ENCODE data around the gene JOSD1. TPM values are rescaled to one million over a fixed set of nuclear protein-coding genes. Genes with fewer than 3 reads are reported as not detected.

Gene JOSD1
- total RNA-seq, 1 donor from 2014 or later = 106 TPM

DNA sequence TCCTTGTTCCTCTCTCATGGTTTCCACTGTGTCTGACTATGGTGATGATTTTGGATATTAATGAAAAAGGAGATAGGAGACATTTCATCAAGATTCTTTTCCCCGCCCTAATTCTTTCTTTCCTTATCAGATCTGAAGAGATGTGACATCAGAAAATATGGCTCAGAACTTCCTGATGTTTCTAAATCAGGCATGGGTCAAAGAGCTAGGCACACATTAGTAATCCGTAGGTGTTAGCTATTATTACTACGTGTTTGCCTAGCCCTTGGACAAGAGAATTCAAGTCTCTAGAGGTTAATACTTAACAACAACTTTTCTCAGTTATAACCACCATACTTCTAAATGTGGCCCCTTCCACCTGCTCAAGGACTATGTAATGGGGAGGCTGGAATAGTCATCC is 5.8 kb downstream of the JOSD1 start:
- H3K27me3 ChIP-seq = no peaks in the 10 kb centered on the region
- no peaks in the 10 kb centered on the region for H3K9me3 ChIP-seq
- DNase-seq (ENCODE audit: extremely low spot score in 2 of 2) = no peak
- TF ChIP-seq POLR2A (IDR thresholded peaks at IDR 0.05) = no peak
- TF ChIP-seq, protein P1, sequence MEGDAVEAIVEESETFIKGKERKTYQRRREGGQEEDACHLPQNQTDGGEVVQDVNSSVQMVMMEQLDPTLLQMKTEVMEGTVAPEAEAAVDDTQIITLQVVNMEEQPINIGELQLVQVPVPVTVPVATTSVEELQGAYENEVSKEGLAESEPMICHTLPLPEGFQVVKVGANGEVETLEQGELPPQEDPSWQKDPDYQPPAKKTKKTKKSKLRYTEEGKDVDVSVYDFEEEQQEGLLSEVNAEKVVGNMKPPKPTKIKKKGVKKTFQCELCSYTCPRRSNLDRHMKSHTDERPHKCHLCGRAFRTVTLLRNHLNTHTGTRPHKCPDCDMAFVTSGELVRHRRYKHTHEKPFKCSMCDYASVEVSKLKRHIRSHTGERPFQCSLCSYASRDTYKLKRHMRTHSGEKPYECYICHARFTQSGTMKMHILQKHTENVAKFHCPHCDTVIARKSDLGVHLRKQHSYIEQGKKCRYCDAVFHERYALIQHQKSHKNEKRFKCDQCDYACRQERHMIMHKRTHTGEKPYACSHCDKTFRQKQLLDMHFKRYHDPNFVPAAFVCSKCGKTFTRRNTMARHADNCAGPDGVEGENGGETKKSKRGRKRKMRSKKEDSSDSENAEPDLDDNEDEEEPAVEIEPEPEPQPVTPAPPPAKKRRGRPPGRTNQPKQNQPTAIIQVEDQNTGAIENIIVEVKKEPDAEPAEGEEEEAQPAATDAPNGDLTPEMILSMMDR (IDR thresholded peaks at IDR 0.05) = no peak
- no peak for TF ChIP-seq POLR2AphosphoS5 (IDR thresholded peaks at IDR 0.05; ENCODE audit: insufficient read depth in 1 of 2, low read depth in 1 of 2)
- H3K4me3 ChIP-seq = no peak overlapping the region
- peaks cover 57% of the 10 kb centered on the region for H3K4me1 ChIP-seq
- intact Hi-C loops (cut with DNase I) = no loop called here
- no peak overlapping the region for H3K27ac ChIP-seq
- H3K36me3 ChIP-seq = peaks cover 0 to 5% of the 10 kb centered on the region in 2 donors

DNA sequence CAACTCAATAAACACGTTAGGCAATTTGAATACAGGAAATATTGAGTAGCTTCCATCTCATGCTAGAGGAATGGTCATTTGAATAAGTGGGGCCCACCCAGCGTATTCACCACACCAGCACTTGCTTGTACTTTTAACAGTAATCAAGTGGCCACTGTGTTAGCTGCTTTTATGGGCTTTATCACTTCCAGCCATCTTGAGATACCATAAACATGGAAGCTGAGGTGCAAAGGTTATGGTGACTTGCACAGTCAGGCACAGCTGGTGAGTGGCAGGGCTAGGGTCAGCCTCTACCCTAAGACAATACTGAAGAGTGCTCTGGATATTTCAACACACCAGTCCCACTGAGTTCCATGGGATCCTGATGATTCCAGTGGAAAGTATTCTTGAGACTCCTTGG is 6.7 kb downstream of the JOSD1 start:
- TF ChIP-seq, protein P1 (IDR thresholded peaks at IDR 0.05) = no peak
- no peak for TF ChIP-seq POLR2AphosphoS5 (IDR thresholded peaks at IDR 0.05; ENCODE audit: insufficient read depth in 1 of 2, low read depth in 1 of 2)
- no peak for TF ChIP-seq POLR2A (IDR thresholded peaks at IDR 0.05)
- Histone ChIP-seq H3K36me3 (peaks cover 0 to 5% of the 10 kb centered on the region in 2 donors), H3K4me1 (peaks cover 48% of the 10 kb centered on the region), H3K4me3 (no peak overlapping the region), H3K27me3 (no peaks in the 10 kb centered on the region), H3K9me3 (no peaks in the 10 kb centered on the region), H3K27ac (no peak overlapping the region)
- no peak for DNase-seq (ENCODE audit: extremely low spot score in 2 of 2)
- intact Hi-C loops (cut with DNase I) = no loop called here

DNA sequence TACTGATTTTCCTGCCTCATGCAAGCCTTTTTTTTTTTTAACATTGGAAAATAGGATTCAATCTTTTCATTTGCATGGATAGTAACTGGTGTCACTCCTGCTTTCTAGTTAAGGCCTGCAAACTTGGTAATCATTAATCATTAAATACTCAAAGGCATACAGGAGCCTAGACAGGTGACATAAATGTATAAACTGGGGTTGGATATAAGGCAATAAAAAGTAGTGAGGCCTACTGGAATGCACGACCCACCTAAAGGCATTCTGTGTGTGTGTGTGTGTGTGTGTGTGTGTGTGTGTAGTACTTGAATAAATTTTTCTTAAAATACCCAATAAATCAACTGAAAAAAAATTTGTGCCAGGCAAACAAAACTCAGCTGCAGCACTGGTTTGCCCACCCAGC is 11.1 kb downstream of the JOSD1 start:
- Histone ChIP-seq H3K27ac (no peak overlapping the region), H3K4me1 (peaks cover 5% of the 10 kb centered on the region), H3K36me3 (peaks cover 0 to 35% of the 10 kb centered on the region in 2 donors), H3K9me3 (no peaks in the 10 kb centered on the region), H3K4me3 (no peak overlapping the region), H3K27me3 (no peaks in the 10 kb centered on the region)
- intact Hi-C loops (cut with DNase I) = no loop called here
- TF ChIP-seq POLR2A (IDR thresholded peaks at IDR 0.05) = no peak
- TF ChIP-seq, protein P1 (IDR thresholded peaks at IDR 0.05) = no peak
- no peak for TF ChIP-seq POLR2AphosphoS5 (IDR thresholded peaks at IDR 0.05; ENCODE audit: insufficient read depth in 1 of 2, low read depth in 1 of 2)
- DNase-seq (ENCODE audit: extremely low spot score in 2 of 2) = no peak

DNA sequence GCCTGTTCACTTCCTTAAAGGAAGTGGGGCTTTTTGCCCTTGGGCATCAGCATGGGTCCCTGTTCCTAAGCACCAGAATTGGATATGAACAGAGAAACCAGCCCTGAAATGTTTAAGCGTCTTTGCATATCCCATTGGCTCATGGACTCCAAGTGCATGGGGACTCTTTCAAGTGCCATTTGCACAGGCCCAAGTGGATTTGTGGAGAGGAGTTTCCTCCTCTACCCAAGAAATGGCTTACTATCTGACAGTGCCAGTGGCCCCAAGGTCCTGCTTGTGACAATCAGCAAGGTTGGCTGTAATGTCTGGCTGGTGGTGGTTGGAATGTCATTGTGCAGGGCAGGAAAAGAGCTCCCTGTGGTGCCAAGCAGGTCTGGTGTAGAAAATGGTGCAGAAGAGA is 15.0 kb downstream of the JOSD1 start:
- no peak overlapping the region for H3K4me3 ChIP-seq
- intact Hi-C loops (cut with DNase I) = no loop called here
- H3K27ac ChIP-seq = no peak overlapping the region
- peaks cover 16% of the 10 kb centered on the region for H3K4me1 ChIP-seq
- H3K36me3 ChIP-seq = peaks cover 0 to 44% of the 10 kb centered on the region in 2 donors
- no peaks in the 10 kb centered on the region for H3K27me3 ChIP-seq
- no peaks in the 10 kb centered on the region for H3K9me3 ChIP-seq
- TF ChIP-seq, protein P1 (IDR thresholded peaks at IDR 0.05) = no peak
- TF ChIP-seq POLR2AphosphoS5 (IDR thresholded peaks at IDR 0.05; ENCODE audit: insufficient read depth in 1 of 2, low read depth in 1 of 2) = no peak
- no peak for TF ChIP-seq POLR2A (IDR thresholded peaks at IDR 0.05)
- DNase-seq (ENCODE audit: extremely low spot score in 2 of 2) = no peak

DNA sequence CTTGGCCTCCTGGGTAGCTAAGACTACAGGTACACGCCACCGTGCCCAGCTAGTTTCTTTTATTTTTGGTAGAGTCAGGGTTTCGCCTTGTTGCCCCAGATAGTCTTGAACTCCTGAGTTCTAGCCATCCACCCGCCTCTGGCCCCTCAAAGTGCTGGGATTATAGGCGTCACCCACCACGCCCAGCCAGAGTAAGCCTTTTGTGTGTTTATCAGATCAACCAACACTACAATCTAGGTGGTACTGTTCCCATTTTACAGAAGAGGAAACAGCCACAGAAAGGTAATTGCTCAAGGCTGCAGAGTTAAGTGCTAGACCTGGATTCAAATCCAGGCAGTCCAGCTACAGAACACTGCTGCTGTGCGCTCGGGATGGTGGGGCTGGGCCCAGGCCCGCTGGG is 15.8 kb downstream of the JOSD1 start:
- Histone ChIP-seq H3K36me3 (peaks cover 0 to 44% of the 10 kb centered on the region in 2 donors), H3K27ac (no peak overlapping the region), H3K27me3 (no peaks in the 10 kb centered on the region), H3K4me3 (no peak overlapping the region), H3K9me3 (no peaks in the 10 kb centered on the region), H3K4me1 (peaks cover 16% of the 10 kb centered on the region)
- no peak for DNase-seq (ENCODE audit: extremely low spot score in 2 of 2)
- TF ChIP-seq POLR2A (IDR thresholded peaks at IDR 0.05) = no peak
- intact Hi-C loops (cut with DNase I) = no loop called here

Measured in vagina (tissue), 2 donors.